Natural killer cell (primary cell): ENCODE data around the gene C3orf70. TPM values are rescaled to one million over a fixed set of nuclear protein-coding genes. Genes with fewer than 3 reads are reported as not detected.
"Not testable (repeated sequence)": the region's sequence is repeated elsewhere in the genome, so short reads cannot be mapped to it uniquely, and the experiment has no call there.

Experiments
- ATAC-seq, 3 donors: fragments of 150-1000 bp in 2 of 3; fragments of 200-7000 bp in 1 of 3; cut with Tn5 transposase; 1 replicate in 1 of 3; 2 replicates in 2 of 3; pipeline ENCODE4 v1.10.0; 2021; ENCODE audit warnings: mild to moderate bottlenecking in 2 of 3, moderate library complexity in 2 of 3
- DNase-seq, 2 donors: peaks; one replicate each; pipeline versions ENCODE4 v3.0.0 to v3.0.0-alpha.2; 2013 to 2021; ENCODE audit warnings: mixed read lengths in 1 of 2
- H3K27ac ChIP-seq: one replicate; pipeline ENCODE4 v1.5.1; 2013; ENCODE audit warnings: mild to moderate bottlenecking, low read length
- H3K27me3 ChIP-seq: one replicate; pipeline ENCODE4 v1.6.1; 2013; ENCODE audit warnings: low read length; ENCODE audit not compliant: control insufficient read depth, insufficient read depth
- H3K36me3 ChIP-seq: one replicate; pipeline ENCODE4 v1.6.1; 2013; ENCODE audit warnings: low read length; ENCODE audit not compliant: control insufficient read depth, insufficient read depth
- H3K4me1 ChIP-seq: one replicate; pipeline ENCODE4 v1.6.1; 2013; ENCODE audit warnings: low read length; ENCODE audit not compliant: control insufficient read depth, insufficient read depth
- H3K4me3 ChIP-seq: one replicate; pipeline ENCODE4 v1.5.1; 2013; ENCODE audit warnings: low read length
- H3K9me3 ChIP-seq: one replicate; pipeline ENCODE4 v1.6.1; 2013; ENCODE audit warnings: low read length; ENCODE audit not compliant: control insufficient read depth, insufficient read depth
- H3K27ac Mint-ChIP-seq, 2 donors: one replicate each; pipeline ENCODE4 v1.8.0; 2022; ENCODE audit warnings: mild to moderate bottlenecking in 2 of 2, mixed read lengths in 2 of 2, moderate library complexity in 1 of 2
- H3K27me3 Mint-ChIP-seq, 2 donors: one replicate each; pipeline ENCODE4 v1.8.0; 2022; ENCODE audit warnings: low read depth in 2 of 2, mixed read lengths in 2 of 2
- H3K36me3 Mint-ChIP-seq: one replicate; pipeline ENCODE4 v1.8.0; 2022; ENCODE audit warnings: mixed read lengths
- H3K4me1 Mint-ChIP-seq, 2 donors: one replicate each; pipeline ENCODE4 v1.8.0; 2022; ENCODE audit warnings: mixed read lengths in 2 of 2
- H3K4me3 Mint-ChIP-seq: one replicate; pipeline ENCODE4 v1.8.0; 2022; ENCODE audit warnings: mild to moderate bottlenecking, moderate library complexity, mixed read lengths
- H3K9me3 Mint-ChIP-seq, 2 donors: one replicate each; pipeline ENCODE4 v1.8.0; 2022; ENCODE audit warnings: mixed read lengths in 2 of 2
- WGBS: methylation state at CpG from one replicate; pipeline ENCODE4 v1.1.7; 2013; ENCODE audit warnings: missing lambda C conversion rate; ENCODE audit not compliant: insufficient coverage; 5-methylcytosine and 5-hydroxymethylcytosine counted together
- intact Hi-C: fragments of 100-400 bp; cut with micrococcal nuclease; formaldehyde crosslinking; loops from one replicate; pipeline ENCODE4 v1.14.2; 2022
- total RNA-seq, 4 donors: library from RNA; stranded (reverse); fragments of 120-200 nt in 1 of 4; gene quantifications; one replicate each; pipeline versions ENCODE4 v1.2.3 to v1.2.4, GENCODE V29; 2013 to 2022
- TF ChIP-seq, protein P1 (sequence below): fragments of 200-600 bp; IDR thresholded peaks from one replicate; pipeline ENCODE4 v1.8.0; 2022; ENCODE audit warnings: antibody characterized with exemption

Gene C3orf70
- total RNA-seq, 3 donors from 2014 or later (not counting 1 experiment from before 2014, with no cell fraction given): 0.05 to 0.07 (median 0.05) TPM

DNA sequence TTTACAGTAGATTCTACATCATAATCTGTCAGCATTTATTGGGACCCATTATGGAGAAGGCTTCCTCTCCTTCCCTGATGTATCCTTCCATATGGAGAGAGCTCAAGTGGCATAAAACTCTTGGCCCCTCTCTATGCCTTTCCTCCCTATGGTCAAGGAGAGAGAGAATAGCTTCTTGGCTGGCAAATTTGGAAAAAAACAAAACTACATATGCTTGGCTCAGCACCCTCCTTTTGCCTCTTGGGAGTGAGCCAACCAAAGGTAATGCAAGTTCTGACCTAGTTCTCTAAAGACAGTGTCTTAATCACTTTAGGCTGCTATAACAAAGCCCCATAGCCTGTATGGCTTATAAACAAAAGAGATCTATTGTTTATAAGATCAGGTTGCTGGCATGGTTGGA, 37.5 kb downstream of the C3orf70 start:
- H3K4me3 ChIP-seq: no peak overlapping the region
- no peaks in the 10 kb centered on the region for H3K9me3 Mint-ChIP-seq
- no peaks in the 10 kb centered on the region for H3K36me3 ChIP-seq
- peaks cover 12 to 35% of the 10 kb centered on the region in 2 donors for H3K27me3 Mint-ChIP-seq
- no peak overlapping the region for H3K27ac Mint-ChIP-seq
- TF ChIP-seq, protein P1, sequence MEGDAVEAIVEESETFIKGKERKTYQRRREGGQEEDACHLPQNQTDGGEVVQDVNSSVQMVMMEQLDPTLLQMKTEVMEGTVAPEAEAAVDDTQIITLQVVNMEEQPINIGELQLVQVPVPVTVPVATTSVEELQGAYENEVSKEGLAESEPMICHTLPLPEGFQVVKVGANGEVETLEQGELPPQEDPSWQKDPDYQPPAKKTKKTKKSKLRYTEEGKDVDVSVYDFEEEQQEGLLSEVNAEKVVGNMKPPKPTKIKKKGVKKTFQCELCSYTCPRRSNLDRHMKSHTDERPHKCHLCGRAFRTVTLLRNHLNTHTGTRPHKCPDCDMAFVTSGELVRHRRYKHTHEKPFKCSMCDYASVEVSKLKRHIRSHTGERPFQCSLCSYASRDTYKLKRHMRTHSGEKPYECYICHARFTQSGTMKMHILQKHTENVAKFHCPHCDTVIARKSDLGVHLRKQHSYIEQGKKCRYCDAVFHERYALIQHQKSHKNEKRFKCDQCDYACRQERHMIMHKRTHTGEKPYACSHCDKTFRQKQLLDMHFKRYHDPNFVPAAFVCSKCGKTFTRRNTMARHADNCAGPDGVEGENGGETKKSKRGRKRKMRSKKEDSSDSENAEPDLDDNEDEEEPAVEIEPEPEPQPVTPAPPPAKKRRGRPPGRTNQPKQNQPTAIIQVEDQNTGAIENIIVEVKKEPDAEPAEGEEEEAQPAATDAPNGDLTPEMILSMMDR: no peak
- no peaks in the 10 kb centered on the region for H3K9me3 ChIP-seq
- ATAC-seq: no peak
- H3K4me3 Mint-ChIP-seq: no peak overlapping the region
- H3K27me3 ChIP-seq: peaks cover 2% of the 10 kb centered on the region
- intact Hi-C loops: no loop called here
- H3K4me1 Mint-ChIP-seq: no peaks in the 10 kb centered on the region
- no peaks in the 10 kb centered on the region for H3K36me3 Mint-ChIP-seq
- H3K27ac ChIP-seq: no peak overlapping the region
- H3K4me1 ChIP-seq: no peaks in the 10 kb centered on the region
- DNase-seq: no peak

DNA sequence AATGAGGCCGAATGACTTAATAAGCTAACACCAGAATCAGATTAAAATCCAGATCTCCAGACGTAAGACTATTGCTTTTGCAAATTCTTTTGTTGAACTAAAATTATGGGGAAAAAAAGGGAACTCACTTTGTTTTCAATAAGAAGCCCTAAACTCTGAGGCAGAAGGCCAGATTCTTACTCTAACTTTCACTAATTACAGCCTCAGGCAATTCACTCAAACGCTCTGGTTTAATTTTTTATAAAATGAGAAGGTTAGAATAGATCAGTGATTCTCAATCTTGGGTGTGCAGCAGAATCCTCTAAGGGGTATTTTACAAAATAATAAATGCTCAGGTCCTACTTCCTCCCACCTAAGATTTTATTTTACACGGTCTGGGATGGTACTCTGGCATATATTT, 38.1 kb downstream of the C3orf70 start:
- Mint-ChIP-seq H3K4me3 (no peak overlapping the region), H3K9me3 (no peaks in the 10 kb centered on the region), H3K27ac (no peak overlapping the region), H3K36me3 (no peaks in the 10 kb centered on the region), H3K27me3 (peaks cover 8 to 35% of the 10 kb centered on the region in 2 donors), H3K4me1 (no peaks in the 10 kb centered on the region)
- Histone ChIP-seq H3K36me3 (no peaks in the 10 kb centered on the region), H3K27me3 (peaks cover 2% of the 10 kb centered on the region), H3K4me3 (no peak overlapping the region), H3K9me3 (no peaks in the 10 kb centered on the region), H3K4me1 (no peaks in the 10 kb centered on the region), H3K27ac (no peak overlapping the region)
- ATAC-seq: no peak
- intact Hi-C loops: no loop called here
- TF ChIP-seq, protein P1: no peak
- 100% methylated on average over 1 of the region's 4 CpGs for WGBS
- DNase-seq: no peak

DNA sequence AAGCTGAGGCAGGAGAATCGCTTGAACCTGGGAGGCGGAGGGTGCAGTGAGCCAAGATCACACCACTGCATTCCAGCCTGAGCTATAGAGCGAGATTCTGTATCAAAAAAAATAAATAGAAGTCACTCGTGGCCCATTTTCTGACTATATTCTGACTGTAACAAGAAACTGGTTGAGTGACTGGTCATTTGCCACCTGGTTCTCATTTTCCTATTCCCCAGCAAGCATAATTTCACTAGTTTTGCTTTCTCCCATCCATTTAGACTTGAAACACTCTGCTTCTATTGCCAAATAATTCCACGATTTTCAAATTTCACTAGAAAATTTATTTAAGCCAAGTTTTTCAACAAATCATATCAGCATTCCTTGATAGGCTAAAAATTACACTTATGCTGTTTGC, 40.7 kb downstream of the C3orf70 start:
- TF ChIP-seq, protein P1: no peak
- no peak overlapping the region for H3K4me3 Mint-ChIP-seq
- peaks cover 3 to 16% of the 10 kb centered on the region in 2 donors for H3K27me3 Mint-ChIP-seq
- no peaks in the 10 kb centered on the region for H3K9me3 Mint-ChIP-seq
- no peak overlapping the region for H3K27ac Mint-ChIP-seq
- Histone ChIP-seq H3K36me3 (no peaks in the 10 kb centered on the region), H3K9me3 (no peaks in the 10 kb centered on the region), H3K27ac (no peak overlapping the region), H3K27me3 (no peaks in the 10 kb centered on the region), H3K4me3 (no peak overlapping the region), H3K4me1 (no peaks in the 10 kb centered on the region)
- 89% methylated on average over 5 of the region's 5 CpGs for WGBS
- no peaks in the 10 kb centered on the region for H3K4me1 Mint-ChIP-seq
- H3K36me3 Mint-ChIP-seq: no peaks in the 10 kb centered on the region
- ATAC-seq (no peak), DNase-seq (no peak)
- intact Hi-C loops: no loop called here

DNA sequence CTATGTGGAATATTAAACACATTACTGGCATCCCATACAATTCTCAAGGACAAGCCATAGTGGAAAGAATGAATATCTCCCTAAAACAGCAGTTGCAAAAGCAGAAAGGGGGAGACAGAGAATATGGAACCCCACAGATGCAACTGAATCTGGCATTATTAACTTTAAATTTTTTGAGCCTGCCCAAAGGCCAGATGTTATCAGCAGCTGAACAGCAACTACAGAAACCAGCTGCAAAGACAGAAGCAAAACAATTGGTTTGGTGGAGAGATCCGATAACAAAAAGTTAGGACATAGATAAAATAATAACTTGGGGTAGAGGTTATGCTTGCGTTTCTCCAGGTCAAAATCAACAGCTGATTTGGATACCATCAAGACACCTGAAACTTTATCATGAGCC, 43.8 kb downstream of the C3orf70 start:
- H3K27me3 ChIP-seq, H3K4me1 Mint-ChIP-seq, H3K9me3 Mint-ChIP-seq, H3K4me3 ChIP-seq, H3K36me3 Mint-ChIP-seq, H3K4me3 Mint-ChIP-seq, H3K27ac ChIP-seq, H3K36me3 ChIP-seq, intact Hi-C loops, H3K4me1 ChIP-seq, H3K27ac Mint-ChIP-seq, DNase-seq, ATAC-seq, H3K9me3 ChIP-seq: not testable (repeated sequence)
- H3K27me3 Mint-ChIP-seq: peaks cover 3 to 16% of the 10 kb centered on the region in 2 donors
- 88% methylated on average over 2 of the region's 2 CpGs for WGBS

DNA sequence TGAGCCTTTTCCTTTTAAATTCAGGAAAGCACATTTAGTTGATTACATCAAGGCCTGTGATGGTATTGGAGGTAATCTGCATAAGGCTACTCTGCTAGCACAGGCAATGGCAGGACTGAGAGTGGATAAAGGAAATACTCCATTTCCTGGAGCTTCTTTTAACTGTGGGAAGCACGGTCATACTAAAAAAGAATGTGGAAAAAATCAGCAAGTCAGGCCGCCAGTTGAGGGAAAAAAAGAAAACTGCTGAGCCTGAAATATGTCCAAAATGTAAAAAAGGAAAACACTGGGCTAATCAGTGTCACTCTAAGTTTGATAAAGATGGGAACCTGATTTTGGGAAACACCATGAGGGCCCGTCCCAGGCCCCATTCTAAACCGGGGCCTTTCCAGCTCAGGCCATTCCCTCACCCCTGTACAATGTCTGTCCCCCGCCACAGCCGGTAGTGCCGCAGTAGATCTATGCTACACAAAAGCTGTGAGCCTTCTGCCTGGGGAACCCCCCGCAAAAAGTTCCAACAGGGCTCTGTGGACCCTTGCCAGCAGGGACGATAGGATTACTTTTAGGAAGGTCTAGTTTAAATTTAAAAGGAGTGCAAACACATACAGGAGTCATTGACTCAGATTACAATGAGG, 46.5 kb downstream of the C3orf70 start:
- H3K27ac Mint-ChIP-seq, H3K4me1 ChIP-seq, H3K4me1 Mint-ChIP-seq, H3K27ac ChIP-seq, ATAC-seq, H3K27me3 Mint-ChIP-seq, H3K27me3 ChIP-seq, H3K36me3 ChIP-seq, intact Hi-C loops, H3K4me3 Mint-ChIP-seq, H3K4me3 ChIP-seq, H3K36me3 Mint-ChIP-seq, H3K9me3 Mint-ChIP-seq, DNase-seq, H3K9me3 ChIP-seq: not testable (repeated sequence)
- 94% methylated on average over 9 of the region's 9 CpGs for WGBS
